Fibroblast of mammary gland (primary cell): ENCODE data around the gene CCAR1.
"Not testable (repeated sequence)": the region's sequence is repeated elsewhere in the genome, so short reads cannot be mapped to it uniquely, and the experiment has no call there.

Experiments
- DNase-seq: peaks from one replicate; pipeline ENCODE4 v3.0.0-alpha.2; 2010; ENCODE audit warnings: low read depth
- H3K4me3 ChIP-seq: 2 replicates; pipeline ENCODE4 v1.5.1; 2011; ENCODE audit warnings: low read depth, mild to moderate bottlenecking, low read length, moderate library complexity; ENCODE audit not compliant: control insufficient read depth
- TF ChIP-seq, protein P1 (sequence below): conservative IDR thresholded peaks from 2 replicates; pipeline ENCODE4 v1.5.1; 2011; ENCODE audit warnings: low read depth, low read length, inconsistent platforms; ENCODE audit not compliant: control insufficient read depth, insufficient read depth

The CCAR1 gene

DNA sequence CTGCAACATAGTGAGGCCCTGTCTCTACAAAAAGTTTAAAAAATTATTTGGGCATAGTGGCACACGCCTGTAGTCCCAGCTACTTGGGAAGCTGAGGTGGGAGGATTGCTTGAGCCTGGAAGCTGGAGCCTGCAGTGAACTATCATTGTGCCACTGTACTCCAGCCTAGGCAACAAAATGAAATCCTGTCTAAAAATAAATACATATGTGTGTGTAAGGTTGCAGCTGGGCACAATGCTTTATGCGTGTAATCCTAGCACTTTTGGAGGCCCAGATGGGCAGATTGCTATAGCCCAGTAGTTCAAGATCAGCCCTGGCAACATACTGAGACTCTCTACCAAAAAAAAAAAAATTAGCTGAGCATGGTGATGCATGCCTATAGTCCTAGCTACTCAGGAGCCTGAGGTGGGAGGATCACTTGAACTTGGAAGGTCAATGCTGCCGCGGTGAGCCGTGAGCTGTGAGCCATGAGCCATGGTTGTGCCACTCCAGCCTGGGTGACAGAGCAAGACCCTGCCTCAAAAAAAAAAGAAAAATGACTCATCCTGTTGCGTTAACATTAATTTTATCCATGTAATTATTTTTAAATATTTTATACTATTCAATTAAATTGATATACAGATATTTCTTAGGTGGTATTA lies 38.3 kb downstream of the CCAR1 start:
- no peak for DNase-seq
- H3K4me3 ChIP-seq = no peak overlapping the region
- TF ChIP-seq, protein P1, sequence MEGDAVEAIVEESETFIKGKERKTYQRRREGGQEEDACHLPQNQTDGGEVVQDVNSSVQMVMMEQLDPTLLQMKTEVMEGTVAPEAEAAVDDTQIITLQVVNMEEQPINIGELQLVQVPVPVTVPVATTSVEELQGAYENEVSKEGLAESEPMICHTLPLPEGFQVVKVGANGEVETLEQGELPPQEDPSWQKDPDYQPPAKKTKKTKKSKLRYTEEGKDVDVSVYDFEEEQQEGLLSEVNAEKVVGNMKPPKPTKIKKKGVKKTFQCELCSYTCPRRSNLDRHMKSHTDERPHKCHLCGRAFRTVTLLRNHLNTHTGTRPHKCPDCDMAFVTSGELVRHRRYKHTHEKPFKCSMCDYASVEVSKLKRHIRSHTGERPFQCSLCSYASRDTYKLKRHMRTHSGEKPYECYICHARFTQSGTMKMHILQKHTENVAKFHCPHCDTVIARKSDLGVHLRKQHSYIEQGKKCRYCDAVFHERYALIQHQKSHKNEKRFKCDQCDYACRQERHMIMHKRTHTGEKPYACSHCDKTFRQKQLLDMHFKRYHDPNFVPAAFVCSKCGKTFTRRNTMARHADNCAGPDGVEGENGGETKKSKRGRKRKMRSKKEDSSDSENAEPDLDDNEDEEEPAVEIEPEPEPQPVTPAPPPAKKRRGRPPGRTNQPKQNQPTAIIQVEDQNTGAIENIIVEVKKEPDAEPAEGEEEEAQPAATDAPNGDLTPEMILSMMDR = no peak

DNA sequence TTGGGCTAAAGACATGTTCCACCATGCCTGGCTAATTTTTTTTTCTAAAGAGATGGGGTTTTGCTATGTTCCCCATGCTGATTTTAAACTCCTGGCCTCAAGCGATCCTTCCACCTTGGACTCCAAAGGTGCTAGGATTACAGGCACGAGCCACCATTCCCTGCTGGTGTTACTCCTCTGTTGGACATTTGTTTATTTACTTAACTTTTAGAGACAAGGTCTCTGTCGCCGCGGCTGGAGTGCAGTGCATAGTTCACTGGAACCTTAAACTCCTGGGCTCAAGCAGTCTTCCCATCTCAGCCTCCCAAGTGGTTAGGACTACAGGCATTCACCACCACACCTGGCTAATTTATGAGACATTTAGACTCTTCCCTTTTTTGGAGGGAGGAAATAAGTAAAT lies 38.9 kb downstream of the CCAR1 start:
- TF ChIP-seq, protein P1 = no peak
- DNase-seq = no peak
- H3K4me3 ChIP-seq = no peak overlapping the region

DNA sequence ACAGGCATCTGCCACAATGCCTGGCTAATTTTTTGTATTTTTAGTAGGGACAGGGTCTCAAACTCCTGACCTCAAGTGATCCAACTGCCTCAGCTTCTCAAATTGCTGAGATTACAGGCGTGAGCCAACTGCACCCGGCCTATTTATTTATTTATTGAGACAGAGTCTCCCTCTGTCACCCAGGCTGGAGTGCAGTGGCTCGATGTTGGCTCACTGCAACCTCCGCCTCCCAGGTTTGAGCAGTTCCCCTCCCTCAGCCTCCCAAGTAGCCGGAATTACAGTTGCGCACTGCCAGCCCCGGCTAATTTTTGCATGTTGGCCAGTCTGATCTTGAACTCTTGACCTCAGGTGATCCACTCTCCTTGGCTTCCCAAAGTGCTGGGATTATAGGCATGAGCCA lies 46.4 kb downstream of the CCAR1 start:
- DNase-seq, H3K4me3 ChIP-seq: not testable (repeated sequence)

DNA sequence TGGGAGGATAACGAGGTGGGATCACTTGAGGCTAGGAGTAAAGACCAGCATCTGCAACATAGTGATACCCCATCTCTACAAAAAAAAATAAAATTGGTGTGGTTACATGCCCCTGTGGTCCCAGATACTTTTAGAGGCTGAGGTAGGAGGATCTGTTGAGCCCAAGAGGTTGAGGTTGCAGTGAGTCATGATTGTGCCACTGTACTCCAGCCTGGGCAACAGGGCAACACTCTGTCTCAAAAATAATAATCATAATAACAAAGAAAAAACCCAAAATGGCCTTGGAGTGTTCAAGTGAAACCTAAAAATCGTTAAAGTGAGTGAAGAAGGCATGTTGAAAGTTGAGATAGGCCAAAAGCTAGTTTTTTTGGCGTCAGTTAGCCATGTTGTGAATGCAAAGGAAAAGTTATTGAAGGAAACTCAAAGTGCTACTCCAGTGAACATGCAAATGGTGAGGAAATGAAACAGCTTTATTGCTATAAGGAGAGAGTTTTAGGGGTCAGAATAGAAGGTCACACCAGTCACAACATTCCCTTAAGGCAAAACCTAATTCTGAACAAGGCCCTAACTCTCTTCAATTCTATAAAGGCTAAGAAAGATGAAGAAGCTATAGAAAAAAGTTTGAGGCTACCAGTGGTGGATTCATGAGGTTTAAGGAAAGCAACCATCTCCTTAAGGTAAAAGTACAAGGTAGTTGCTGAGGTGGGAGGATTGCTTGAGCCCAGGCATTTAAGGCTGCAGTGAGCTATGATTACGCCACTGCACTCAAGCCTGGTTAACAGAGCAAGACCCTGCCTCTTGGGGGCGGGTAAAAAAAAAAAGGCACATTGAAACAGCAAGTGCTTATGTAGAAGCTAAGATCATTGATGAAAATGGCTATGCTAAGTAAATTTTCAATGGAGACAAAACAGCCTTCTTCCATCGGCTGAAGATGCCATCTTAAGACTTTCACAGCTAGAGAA lies 60.9 kb downstream of the CCAR1 start:
- no peak overlapping the region for H3K4me3 ChIP-seq
- TF ChIP-seq, protein P1 = no peak
- DNase-seq = no peak

DNA sequence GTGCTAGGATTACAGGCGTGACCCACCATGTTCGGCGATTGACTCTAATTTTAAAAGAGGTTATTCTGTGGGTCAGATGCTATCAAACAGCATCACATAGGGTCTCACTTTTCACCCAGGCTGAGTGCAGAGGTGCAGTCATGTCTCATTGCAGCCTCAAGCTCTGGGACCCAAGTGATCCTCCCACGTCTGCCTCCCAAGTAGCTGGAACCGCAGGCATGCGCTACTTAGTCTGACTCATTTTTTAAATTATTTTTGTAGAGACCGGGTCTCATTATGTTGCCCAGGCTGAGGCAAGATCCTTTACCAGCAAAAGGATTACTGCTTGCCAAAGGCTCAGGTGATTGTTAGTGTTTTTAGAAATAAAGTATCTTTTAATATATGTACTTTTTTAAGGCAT lies 63.4 kb downstream of the CCAR1 start:
- DNase-seq = peak; percentile 45
- TF ChIP-seq, protein P1 = no peak
- no peak overlapping the region for H3K4me3 ChIP-seq

DNA sequence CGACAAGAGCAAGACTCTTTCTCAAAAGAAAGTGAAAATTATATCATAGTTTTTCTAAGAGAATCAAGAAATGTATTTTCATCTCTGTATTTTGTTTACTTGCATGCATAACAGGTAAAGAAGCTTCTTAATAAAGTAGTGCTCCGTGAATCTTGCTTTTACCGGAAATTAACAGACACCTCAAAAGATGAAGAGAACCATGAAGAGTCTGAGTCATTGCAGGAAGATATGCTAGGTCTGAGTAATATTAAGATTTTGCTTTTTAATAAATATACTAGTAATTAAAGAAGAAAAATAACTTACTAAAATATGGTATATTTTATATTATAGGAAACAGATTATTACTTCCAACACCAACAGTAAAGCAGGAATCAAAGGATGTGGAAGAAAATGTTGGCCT lies 66.8 kb downstream of the CCAR1 start:
- TF ChIP-seq, protein P1 = no peak
- H3K4me3 ChIP-seq = no peak overlapping the region
- DNase-seq = no peak

DNA sequence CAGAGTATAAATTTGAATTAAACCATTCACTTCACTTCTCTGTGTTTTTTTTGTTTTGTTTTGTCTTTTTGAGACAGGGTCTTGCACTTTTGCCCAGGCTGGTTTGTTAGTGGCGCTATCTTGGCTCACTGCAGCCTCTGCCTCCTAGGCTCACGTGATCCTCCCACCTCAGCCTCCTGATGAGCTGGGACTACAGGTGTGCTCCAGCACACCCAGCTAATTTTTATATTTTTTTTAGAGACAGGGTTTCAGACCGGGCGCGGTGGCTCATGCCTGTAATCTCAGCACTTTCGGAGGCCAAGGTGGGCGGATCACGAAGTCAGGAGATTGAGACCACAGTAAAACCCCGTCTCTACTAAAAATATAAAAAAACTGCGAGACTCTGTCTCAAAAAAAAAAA lies 69.4 kb downstream of the CCAR1 start:
- DNase-seq = no peak
- TF ChIP-seq, protein P1 = no peak
- no peak overlapping the region for H3K4me3 ChIP-seq
